ENCODE results near the gene DNAH9.

Gene DNAH9

GRCh38 chr17:11986179-11986941, 388.1 kb downstream of the DNAH9 start:
- DNase-seq (ENCODE audit: low read depth in 2 of 2) = no peak

DNA sequence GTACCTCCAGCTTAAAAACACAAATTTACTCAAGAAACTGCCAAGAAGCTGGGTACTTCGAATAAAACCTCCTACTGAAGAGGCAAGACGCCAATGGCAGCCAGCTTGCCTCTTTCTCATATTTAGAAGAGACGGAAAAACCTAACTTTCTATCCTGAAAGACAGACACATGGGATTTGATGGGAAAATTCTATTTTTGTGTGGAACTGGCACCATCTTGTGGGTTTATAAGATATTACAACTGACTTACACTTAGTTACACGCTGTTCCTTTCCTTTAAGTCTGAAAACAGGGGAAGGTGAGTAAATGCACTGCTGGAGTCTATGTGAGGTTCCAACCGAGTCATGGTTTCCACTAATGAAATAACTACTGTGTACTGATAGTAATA, 388.7 kb downstream of the DNAH9 start:
- no peak for DNase-seq (ENCODE audit: low read depth in 2 of 2)

- DNase-seq (ENCODE audit: low read depth in 2 of 2) = no peak
Observed at GRCh38 chr17:11990363-11990983, 392.2 kb downstream of the DNAH9 start.

DNA sequence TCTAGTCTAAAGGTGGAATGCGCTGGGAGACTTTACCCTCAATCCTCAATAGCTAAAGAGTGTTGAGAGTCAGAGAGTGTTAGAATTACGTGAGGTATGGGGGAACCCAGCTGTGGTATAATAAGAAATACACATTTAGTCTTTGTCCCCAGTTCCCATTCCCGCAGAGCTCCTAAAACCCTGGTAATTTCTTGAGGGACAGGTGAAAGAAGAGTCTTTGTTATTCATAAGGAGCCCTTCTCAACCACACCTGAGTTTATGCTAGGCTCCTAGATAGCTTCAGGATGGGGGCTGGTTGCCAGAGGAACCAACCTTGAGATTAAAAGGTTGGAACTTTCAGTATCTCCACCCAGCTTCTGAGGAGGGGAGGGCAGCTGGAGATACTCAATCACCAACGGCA, 393.2 kb downstream of the DNAH9 start:
- no peak for DNase-seq (ENCODE audit: low read depth in 2 of 2)

DNA sequence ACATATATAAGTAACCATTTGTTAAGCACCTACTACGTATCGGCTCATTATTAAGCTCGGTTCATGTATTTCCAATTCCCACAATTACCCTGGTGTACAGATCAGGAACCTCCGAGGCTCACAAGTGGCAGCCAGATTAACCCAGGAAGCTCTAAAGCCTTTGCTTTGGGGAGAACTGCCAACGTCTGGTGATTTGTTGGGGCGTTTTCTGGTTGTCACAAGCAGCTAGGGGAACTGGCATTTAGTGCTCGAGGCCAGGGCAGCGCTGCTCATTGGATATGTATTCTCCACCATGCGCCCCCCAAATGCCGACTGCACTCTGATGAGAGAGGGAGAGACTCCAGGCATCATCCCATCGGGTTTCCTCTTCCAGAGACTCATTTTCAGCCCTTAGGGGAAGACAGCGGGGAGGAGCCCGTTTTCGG, 398.5 kb downstream of the DNAH9 start:
- DNase-seq (ENCODE audit: low read depth in 2 of 2) = peak in 1 of 2 donors; percentile 33

- peak; percentile 93 to 95 for DNase-seq (ENCODE audit: low read depth in 2 of 2)
Observed at GRCh38 chr17:11997147-11997971, 399.1 kb downstream of the DNAH9 start, which contains the start of gene ZNF18. Gene ZNF18 (minus strand): TSS chr17:11997475. CDS start chr17:11992829, 4,646 bp downstream.

DNA sequence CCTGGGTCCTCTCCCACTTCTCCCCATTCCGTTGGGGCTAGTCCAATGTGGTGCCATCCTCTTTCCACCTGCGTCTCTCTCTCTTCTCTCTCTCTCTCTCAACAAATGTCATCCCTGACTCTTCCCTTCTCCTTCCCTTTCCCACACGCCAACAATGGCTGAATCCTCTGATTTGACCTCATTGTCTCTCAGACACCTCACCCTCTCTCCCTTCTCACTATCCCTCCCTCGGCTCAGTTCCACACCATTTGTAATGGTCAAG, 399.6 kb downstream of the DNAH9 start:
- no peak for DNase-seq (ENCODE audit: low read depth in 2 of 2)

DNA sequence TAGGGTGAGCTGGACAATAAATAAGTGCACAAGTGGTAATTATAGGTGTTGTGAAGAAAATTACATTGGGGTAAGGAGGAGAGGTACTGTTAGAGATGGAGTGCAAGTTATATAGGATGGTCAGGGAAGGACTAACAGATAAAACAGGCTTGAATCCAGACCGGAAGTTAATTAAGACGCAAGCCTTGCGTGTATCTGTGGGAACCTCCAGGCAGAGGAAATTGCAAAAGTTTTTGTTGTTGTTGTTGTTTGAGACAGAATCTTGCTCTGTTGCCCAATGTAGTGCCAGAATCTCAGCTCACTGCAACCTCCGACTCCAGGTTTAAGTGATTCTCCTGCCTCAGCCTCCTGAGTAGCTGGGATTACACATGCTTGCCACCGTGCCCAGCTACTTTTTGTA, 401.4 kb downstream of the DNAH9 start:
- DNase-seq (ENCODE audit: low read depth in 2 of 2) = no peak

- DNase-seq (ENCODE audit: low read depth in 2 of 2) = no peak
Observed at GRCh38 chr17:12007466-12007865, 409.2 kb downstream of the DNAH9 start.
